Measurements from ENCODE around the gene COG7.

- TF ChIP-seq CTCF (IDR thresholded peaks at IDR 0.05) (no peak), USF2 (IDR thresholded peaks at IDR 0.05; ENCODE audit: borderline replicate concordance, low read depth, low read length) (no peak), RAD21 (IDR thresholded peaks at IDR 0.05; ENCODE audit: low read length) (no peak)
Measured at GRCh38 chr16:23384878-23385277, 68.1 kb downstream of the COG7 start.
